NCI-H69 (cell line): ENCODE measurements around the gene FXYD1.
A peak's percentile ranks its signal among the peaks of the same experiment; 100 is the strongest.
"Not testable (repeated sequence)": the region's sequence is repeated elsewhere in the genome, so short reads cannot be mapped to it uniquely, and the experiment has no call there.

Source experiments
- DNase-seq: peaks from one replicate; lab custom pipeline; 2025; lab: John Stamatoyannopoulos, UW

Gene FXYD1

GRCh38 chr19:35138305-35138892 lies at the start of gene FXYD1:
Gene FXYD1 (plus strand): TSS chr19:35138824. CDS start chr19:35140080, 1,256 bp downstream.
- DNase-seq, result no peak

- DNase-seq, result no peak
These were observed 49.1 kb upstream of the FXYD1 start for GRCh38 chr19:35089554-35089953.

DNA sequence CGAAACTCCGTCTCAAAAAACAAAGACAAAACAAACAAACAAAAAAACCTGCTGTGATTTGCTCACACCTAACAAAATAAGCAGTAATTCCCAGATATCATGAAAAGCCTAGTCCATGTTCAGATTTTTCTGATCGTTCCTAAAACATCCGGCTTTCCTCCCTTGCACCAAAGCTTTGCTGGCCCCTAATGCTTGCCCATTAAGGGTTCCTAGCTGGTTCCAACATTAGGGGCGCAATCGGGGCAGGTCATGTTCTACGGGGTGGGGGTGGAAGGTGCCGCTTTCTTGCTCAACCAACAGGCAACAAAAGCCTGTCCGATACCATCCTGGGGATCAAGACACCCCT lies 48.5 kb upstream of the FXYD1 start:
- no peak for DNase-seq

GRCh38 chr19:35090506-35091214 lies 48.0 kb upstream of the FXYD1 start:
- peak; percentile 87 for DNase-seq

- no peak for DNase-seq
These were observed 45.2 kb upstream of the FXYD1 start for GRCh38 chr19:35093430-35093829.

DNA sequence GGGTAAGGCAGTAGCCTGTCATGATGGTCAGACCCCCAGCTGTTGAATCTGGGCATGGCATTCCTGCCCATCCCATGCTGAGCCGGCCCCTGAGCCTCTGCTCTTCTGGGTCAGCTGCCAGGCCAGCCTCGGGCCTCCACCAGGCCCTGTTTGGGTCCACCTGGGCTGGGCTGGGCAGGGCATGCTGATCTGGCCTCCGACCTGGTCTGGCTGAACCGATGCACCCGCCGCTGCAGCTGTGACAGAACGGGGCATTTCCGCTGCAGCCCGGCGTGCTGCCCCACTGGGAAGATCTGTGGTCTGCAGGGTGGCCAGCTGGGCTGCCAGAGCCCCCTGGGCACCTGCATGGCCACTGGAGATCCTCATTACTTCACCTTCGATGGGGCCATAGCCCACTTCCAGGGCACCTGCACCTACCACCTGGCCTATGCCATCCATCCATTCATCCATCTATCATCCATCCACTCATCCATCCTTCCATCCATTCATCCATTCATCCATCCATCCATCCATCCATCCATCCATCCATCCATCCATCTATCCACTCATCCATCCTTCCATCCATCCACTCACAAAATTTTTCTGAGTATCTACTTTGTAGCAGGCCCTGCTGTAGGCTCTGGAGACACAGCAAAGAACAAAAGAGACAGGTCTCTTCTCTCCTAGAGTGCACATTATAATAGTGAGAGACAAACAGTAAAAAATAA lies 44.5 kb upstream of the FXYD1 start:
- DNase-seq, result no peak

GRCh38 chr19:35094656-35095055 lies 44.0 kb upstream of the FXYD1 start:
- no peak for DNase-seq

DNA sequence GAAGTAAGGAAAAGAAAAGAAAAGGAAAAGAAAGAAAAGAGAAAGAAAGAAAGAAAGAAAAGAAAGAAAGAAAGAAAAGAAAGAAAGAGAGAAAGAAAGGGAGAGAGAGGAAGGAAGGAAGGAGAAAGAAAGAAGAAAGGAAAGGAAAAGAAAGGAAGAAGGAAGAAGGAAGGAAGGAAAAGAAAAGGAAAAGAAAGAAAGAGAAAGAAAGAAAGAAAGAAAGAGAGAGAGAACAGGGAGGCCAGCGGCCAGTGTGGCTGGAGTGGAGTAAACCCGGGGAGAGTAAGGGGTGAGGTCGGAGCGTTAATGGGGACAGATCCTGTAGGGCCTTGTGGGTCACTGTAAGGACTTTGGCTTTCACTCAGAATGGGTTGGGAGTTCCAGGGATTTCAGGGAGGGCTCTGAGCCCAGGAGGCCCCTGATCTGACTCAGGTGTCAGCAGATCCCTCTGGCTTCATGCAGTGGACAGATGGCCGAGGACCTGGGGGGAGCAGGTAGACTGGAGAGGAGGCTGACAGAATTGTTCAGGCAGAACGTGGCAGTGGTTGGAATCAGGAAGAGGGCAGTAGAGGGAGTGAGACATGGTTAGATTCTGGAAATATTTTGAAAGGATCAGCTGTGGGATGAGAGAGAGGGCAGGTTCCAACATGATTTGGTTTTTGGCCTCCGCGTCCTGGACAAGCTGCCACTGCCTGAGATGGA lies 42.8 kb upstream of the FXYD1 start:
- DNase-seq, result peak; percentile 70

- DNase-seq, result peak; percentile 36
These were observed 40.1 kb upstream of the FXYD1 start for GRCh38 chr19:35098413-35099049.

- DNase-seq, result no peak
These were observed 39.3 kb upstream of the FXYD1 start for GRCh38 chr19:35099155-35099896.

DNA sequence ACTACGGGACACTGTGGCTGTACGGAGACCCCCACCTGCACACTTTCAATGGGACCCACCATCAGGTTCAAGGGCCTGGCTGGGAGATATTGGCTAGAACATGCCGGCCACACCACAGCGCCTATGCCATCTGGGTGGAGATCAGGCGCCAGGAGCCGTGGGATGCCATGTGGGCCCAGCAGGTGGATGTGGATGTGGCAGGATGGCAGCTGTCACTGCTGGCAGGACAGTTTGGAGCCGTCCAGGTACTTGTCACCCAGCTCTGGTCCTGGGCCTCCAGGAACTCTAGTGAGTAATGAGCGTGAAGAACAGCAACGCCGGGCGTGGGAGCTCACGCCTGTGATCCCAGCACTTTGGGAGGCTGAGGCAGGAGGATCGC lies 38.7 kb upstream of the FXYD1 start:
- DNase-seq, result no peak

GRCh38 chr19:35100588-35101533 lies 37.8 kb upstream of the FXYD1 start:
- no peak for DNase-seq

- not testable (repeated sequence) for DNase-seq
These were observed 36.7 kb upstream of the FXYD1 start for GRCh38 chr19:35101949-35102348.

- DNase-seq, result not testable (repeated sequence)
These were observed 35.0 kb upstream of the FXYD1 start for GRCh38 chr19:35103614-35104013.

DNA sequence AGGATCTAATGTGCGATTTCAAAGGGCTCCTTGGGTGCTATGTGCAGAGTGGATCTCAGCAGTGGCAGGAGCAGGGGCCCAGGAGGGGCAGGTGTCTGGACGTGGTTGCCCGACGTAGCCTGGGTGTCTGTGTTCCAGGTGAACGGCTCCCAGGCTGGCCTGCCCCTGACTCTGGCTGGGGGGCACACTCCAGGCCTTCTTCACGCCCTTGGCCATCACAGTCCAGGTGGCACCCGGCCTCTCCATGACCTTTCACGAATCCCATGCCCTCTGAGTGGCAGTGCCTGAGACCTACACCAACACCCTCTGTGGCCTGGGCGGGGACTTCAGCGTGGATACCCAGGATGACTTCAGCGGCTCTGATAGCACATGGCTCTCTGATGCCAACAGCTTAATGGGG lies 34.3 kb upstream of the FXYD1 start:
- DNase-seq, result no peak

DNA sequence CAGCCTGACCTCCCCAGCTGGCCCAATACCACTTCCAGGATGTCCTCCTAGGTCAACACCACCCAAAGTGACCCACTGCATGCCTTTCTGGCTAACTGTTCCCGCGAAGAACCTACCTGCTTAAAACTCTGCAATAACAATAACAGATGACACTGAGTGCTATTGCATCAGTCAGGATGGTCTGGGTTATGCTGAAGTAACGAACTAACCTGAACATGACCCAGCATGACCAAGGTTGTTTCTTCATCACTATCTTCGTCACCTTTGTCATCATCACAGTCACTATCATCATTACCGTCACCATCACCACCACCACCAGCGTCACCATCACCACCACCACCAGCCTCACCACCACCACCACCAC lies 33.6 kb upstream of the FXYD1 start:
- no peak for DNase-seq

GRCh38 chr19:35105411-35106290 lies 33.0 kb upstream of the FXYD1 start:
- no peak for DNase-seq

- no peak for DNase-seq
These were observed 32.4 kb upstream of the FXYD1 start for GRCh38 chr19:35106291-35106583.

DNA sequence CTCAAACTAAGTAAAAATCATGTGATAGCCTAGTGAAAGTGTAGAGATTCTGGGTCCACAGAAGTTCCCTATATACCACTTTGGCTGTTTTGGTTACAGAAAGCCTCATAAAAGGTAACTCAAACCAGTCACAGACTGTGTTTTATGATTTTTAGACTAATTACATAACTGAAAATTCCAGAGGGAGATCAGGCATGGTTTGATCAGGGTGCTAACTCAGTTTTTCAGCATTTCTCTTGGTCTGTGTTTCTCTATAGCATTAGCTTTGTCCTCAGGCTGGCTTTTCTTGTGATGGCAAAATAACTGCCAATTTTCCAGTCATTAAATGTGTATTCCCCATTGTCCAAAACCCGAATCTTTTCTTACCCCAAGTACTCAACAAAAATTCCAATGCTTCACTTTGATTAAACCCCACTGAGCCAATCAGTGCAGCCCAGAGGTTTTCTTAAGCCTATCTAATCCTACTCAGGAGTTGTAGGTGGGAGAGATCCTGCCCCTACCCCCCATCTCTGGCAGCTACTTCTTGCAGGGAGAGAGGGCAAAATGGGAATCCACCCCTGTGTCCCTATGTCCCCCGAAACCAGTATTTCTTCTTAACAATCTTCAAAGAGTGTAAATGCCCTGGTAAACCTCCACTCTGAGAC lies 31.6 kb upstream of the FXYD1 start:
- no peak for DNase-seq
